Measurements from ENCODE around the gene VKORC1L1.
"Not testable (repeated sequence)": the region's sequence is repeated elsewhere in the genome, so short reads cannot be mapped to it uniquely, and the experiment has no call there.

VKORC1L1 gene

GRCh38 chr7:65989694-65990080 lies 116.8 kb downstream of the VKORC1L1 start:
- Histone ChIP-seq H3K27ac (ENCODE audit: low read length) (no peak overlapping the region), H3K9ac (ENCODE audit: low read length) (no peak overlapping the region), H3K27me3 (replicated peaks; ENCODE audit: insufficient read depth, low read length) (no peaks in the 10 kb centered on the region), H3K9me2 (replicated peaks; ENCODE audit: insufficient read depth, low read length) (no peaks in the 10 kb centered on the region), H3F3A (ENCODE audit: insufficient read depth, low read length) (no peaks in the 10 kb centered on the region), H3K36me3 (replicated peaks; ENCODE audit: insufficient read depth, low read length) (no peaks in the 10 kb centered on the region), H4K20me1 (ENCODE audit: insufficient read depth, low read length) (no peaks in the 10 kb centered on the region), H3K4me2 (ENCODE audit: low read depth, low read length) (no peak overlapping the region), H3K79me2 (ENCODE audit: low read length) (no peaks in the 10 kb centered on the region), H3K4me1 (ENCODE audit: low read length) (no peaks in the 10 kb centered on the region), H3K4me3 (ENCODE audit: low read length) (no peak overlapping the region), H3K9me3 (replicated peaks; ENCODE audit: insufficient read depth, low read length) (no peaks in the 10 kb centered on the region), H2AFZ (ENCODE audit: low read length) (no peak overlapping the region)
- DNase-seq, result no peak
- no peak for TF ChIP-seq EZH2phosphoT487 (IDR thresholded peaks at IDR 0.05; ENCODE audit: low read length)
- no peak for TF ChIP-seq CTCF (IDR thresholded peaks at IDR 0.05; ENCODE audit: low read length)
- TF ChIP-seq EZH2 (optimal IDR thresholded peaks at IDR 0.05; ENCODE audit: low read depth, low read length), result no peak

GRCh38 chr7:65991829-65992228 lies 119.0 kb downstream of the VKORC1L1 start:
- H3F3A ChIP-seq (ENCODE audit: insufficient read depth, low read length); H3K9me3 ChIP-seq (replicated peaks; ENCODE audit: insufficient read depth, low read length); H4K20me1 ChIP-seq (ENCODE audit: insufficient read depth, low read length); H2AFZ ChIP-seq (ENCODE audit: low read length); H3K9me2 ChIP-seq (replicated peaks; ENCODE audit: insufficient read depth, low read length); DNase-seq; H3K4me1 ChIP-seq (ENCODE audit: low read length); H3K27me3 ChIP-seq (replicated peaks; ENCODE audit: insufficient read depth, low read length); H3K36me3 ChIP-seq (replicated peaks; ENCODE audit: insufficient read depth, low read length); H3K79me2 ChIP-seq (ENCODE audit: low read length); H3K9ac ChIP-seq (ENCODE audit: low read length); H3K4me2 ChIP-seq (ENCODE audit: low read depth, low read length); H3K4me3 ChIP-seq (ENCODE audit: low read length); H3K27ac ChIP-seq (ENCODE audit: low read length): not testable (repeated sequence)

- H3K4me3 ChIP-seq (ENCODE audit: low read length), result no peak overlapping the region
- no peaks in the 10 kb centered on the region for H3K9me3 ChIP-seq (replicated peaks; ENCODE audit: insufficient read depth, low read length)
- no peak overlapping the region for H3K4me2 ChIP-seq (ENCODE audit: low read depth, low read length)
- H3K27me3 ChIP-seq (replicated peaks; ENCODE audit: insufficient read depth, low read length), result no peaks in the 10 kb centered on the region
- no peak for DNase-seq
- no peak for TF ChIP-seq CTCF (IDR thresholded peaks at IDR 0.05; ENCODE audit: low read length)
- TF ChIP-seq EZH2 (optimal IDR thresholded peaks at IDR 0.05; ENCODE audit: low read depth, low read length), result no peak
- TF ChIP-seq EZH2phosphoT487 (IDR thresholded peaks at IDR 0.05; ENCODE audit: low read length), result no peak
- no peaks in the 10 kb centered on the region for H3K79me2 ChIP-seq (ENCODE audit: low read length)
- no peak overlapping the region for H3K27ac ChIP-seq (ENCODE audit: low read length)
- H3K9me2 ChIP-seq (replicated peaks; ENCODE audit: insufficient read depth, low read length), result no peaks in the 10 kb centered on the region
- no peaks in the 10 kb centered on the region for H3K4me1 ChIP-seq (ENCODE audit: low read length)
- no peaks in the 10 kb centered on the region for H3F3A ChIP-seq (ENCODE audit: insufficient read depth, low read length)
- H3K9ac ChIP-seq (ENCODE audit: low read length), result no peak overlapping the region
- H4K20me1 ChIP-seq (ENCODE audit: insufficient read depth, low read length), result no peaks in the 10 kb centered on the region
- H2AFZ ChIP-seq (ENCODE audit: low read length), result no peak overlapping the region
- H3K36me3 ChIP-seq (replicated peaks; ENCODE audit: insufficient read depth, low read length), result no peaks in the 10 kb centered on the region
Observed at GRCh38 chr7:65992526-65992925, 119.7 kb downstream of the VKORC1L1 start.

GRCh38 chr7:65994984-65995383 lies 122.1 kb downstream of the VKORC1L1 start:
- H3K4me1 ChIP-seq (ENCODE audit: low read length); H3K27ac ChIP-seq (ENCODE audit: low read length); H3K9me2 ChIP-seq (replicated peaks; ENCODE audit: insufficient read depth, low read length); DNase-seq; H3K36me3 ChIP-seq (replicated peaks; ENCODE audit: insufficient read depth, low read length); H3F3A ChIP-seq (ENCODE audit: insufficient read depth, low read length); H3K4me2 ChIP-seq (ENCODE audit: low read depth, low read length); H3K9me3 ChIP-seq (replicated peaks; ENCODE audit: insufficient read depth, low read length); H3K4me3 ChIP-seq (ENCODE audit: low read length); H3K9ac ChIP-seq (ENCODE audit: low read length); H3K27me3 ChIP-seq (replicated peaks; ENCODE audit: insufficient read depth, low read length); H2AFZ ChIP-seq (ENCODE audit: low read length); H3K79me2 ChIP-seq (ENCODE audit: low read length); H4K20me1 ChIP-seq (ENCODE audit: insufficient read depth, low read length): not testable (repeated sequence)

GRCh38 chr7:66000823-66001417 lies 128.0 kb downstream of the VKORC1L1 start:
- H4K20me1 ChIP-seq (ENCODE audit: insufficient read depth, low read length); H3K9me3 ChIP-seq (replicated peaks; ENCODE audit: insufficient read depth, low read length); H3F3A ChIP-seq (ENCODE audit: insufficient read depth, low read length); H3K4me1 ChIP-seq (ENCODE audit: low read length); DNase-seq; H3K27me3 ChIP-seq (replicated peaks; ENCODE audit: insufficient read depth, low read length); H3K9ac ChIP-seq (ENCODE audit: low read length); H3K4me2 ChIP-seq (ENCODE audit: low read depth, low read length); H3K4me3 ChIP-seq (ENCODE audit: low read length); H3K9me2 ChIP-seq (replicated peaks; ENCODE audit: insufficient read depth, low read length); H3K27ac ChIP-seq (ENCODE audit: low read length); H2AFZ ChIP-seq (ENCODE audit: low read length); H3K79me2 ChIP-seq (ENCODE audit: low read length); H3K36me3 ChIP-seq (replicated peaks; ENCODE audit: insufficient read depth, low read length): not testable (repeated sequence)

- not testable (repeated sequence) for H3K4me3 ChIP-seq (ENCODE audit: low read length); H3K79me2 ChIP-seq (ENCODE audit: low read length); H3K27me3 ChIP-seq (replicated peaks; ENCODE audit: insufficient read depth, low read length); H3K9ac ChIP-seq (ENCODE audit: low read length); H3K4me1 ChIP-seq (ENCODE audit: low read length); H3K9me2 ChIP-seq (replicated peaks; ENCODE audit: insufficient read depth, low read length); H4K20me1 ChIP-seq (ENCODE audit: insufficient read depth, low read length); H2AFZ ChIP-seq (ENCODE audit: low read length); DNase-seq; H3K4me2 ChIP-seq (ENCODE audit: low read depth, low read length); H3K36me3 ChIP-seq (replicated peaks; ENCODE audit: insufficient read depth, low read length); H3K9me3 ChIP-seq (replicated peaks; ENCODE audit: insufficient read depth, low read length); H3F3A ChIP-seq (ENCODE audit: insufficient read depth, low read length); H3K27ac ChIP-seq (ENCODE audit: low read length)
Observed at GRCh38 chr7:66005115-66005671, 132.3 kb downstream of the VKORC1L1 start.

Data from MM.1S (cell line).